ENCODE results near the gene ARID1B. TPM values are rescaled to one million over a fixed set of nuclear protein-coding genes. Genes with fewer than 3 reads are reported as not detected.

ARID1B gene
- total and polyA plus RNA-seq, 9 of the 15 experiments (the other 6 are each of a cell fraction or from before 2014, with no cell fraction given) = 12.5 to 50.5 (median 25.8) TPM

DNA sequence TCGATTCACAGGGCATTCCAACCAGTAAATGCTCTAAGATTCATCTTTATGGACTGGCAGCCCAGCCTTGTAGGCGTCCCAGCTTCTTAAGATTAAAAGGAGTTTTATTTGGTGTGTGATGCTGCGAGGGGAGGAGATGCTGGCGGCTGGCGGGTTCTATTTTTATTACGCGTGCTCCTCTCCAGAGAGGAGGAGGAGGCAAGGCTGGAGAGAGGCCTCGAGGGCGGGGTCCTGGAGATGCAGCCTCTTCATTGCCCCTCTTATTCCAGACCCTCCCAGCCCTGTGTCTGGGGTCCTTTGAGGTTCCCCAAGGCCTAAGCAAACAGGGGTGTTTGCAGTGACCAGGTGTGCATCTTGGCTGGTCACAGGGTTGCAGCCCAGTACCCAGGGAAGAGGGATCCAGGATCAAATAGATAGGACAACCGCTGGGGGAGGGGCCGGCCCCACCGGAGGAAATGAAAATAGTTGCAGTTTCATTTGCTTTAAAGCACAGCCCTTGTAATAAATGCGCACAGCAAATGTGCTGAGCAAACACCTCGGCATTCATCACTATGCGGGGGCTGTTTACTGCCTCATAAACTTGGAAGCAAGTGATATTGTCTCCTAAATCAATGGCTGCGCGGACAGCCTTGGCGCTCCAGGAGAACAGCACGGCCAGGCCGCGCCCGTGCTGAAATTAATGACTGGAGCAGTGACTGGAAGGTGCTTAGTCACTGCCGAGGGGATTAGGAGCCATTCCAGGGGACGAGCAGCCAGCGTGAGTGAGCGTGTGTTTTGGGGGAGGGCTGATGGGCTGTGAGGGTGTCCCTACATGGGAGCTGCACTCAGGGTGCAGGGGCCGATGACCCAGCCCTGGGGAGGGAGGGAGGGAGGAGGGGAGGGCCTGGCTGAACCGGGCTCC lies 463.1 kb downstream of the ARID1B start (continued):
- TF ChIP-seq, protein P1, sequence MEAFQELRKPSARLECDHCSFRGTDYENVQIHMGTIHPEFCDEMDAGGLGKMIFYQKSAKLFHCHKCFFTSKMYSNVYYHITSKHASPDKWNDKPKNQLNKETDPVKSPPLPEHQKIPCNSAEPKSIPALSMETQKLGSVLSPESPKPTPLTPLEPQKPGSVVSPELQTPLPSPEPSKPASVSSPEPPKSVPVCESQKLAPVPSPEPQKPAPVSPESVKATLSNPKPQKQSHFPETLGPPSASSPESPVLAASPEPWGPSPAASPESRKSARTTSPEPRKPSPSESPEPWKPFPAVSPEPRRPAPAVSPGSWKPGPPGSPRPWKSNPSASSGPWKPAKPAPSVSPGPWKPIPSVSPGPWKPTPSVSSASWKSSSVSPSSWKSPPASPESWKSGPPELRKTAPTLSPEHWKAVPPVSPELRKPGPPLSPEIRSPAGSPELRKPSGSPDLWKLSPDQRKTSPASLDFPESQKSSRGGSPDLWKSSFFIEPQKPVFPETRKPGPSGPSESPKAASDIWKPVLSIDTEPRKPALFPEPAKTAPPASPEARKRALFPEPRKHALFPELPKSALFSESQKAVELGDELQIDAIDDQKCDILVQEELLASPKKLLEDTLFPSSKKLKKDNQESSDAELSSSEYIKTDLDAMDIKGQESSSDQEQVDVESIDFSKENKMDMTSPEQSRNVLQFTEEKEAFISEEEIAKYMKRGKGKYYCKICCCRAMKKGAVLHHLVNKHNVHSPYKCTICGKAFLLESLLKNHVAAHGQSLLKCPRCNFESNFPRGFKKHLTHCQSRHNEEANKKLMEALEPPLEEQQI (IDR thresholded peaks at IDR 0.05) = no peak
- TF ChIP-seq ZBTB17 (CRISPR knock-in tag; IDR thresholded peaks at IDR 0.05) (0 out of 2 replicates have a peak, but pooled peaks have one; percentile 23), ZNF431 (CRISPR knock-in tag; IDR thresholded peaks at IDR 0.05) (no peak), MED1 (CRISPR knock-in tag; IDR thresholded peaks at IDR 0.05; ENCODE audit: borderline replicate concordance) (no peak), FOSL1 (tag; conservative IDR thresholded peaks at IDR 0.05) (peak; percentile 48), ETV5 (CRISPR knock-in tag; IDR thresholded peaks at IDR 0.05; ENCODE audit: low read depth) (no peak), MNT (conservative IDR thresholded peaks at IDR 0.05) (peak in 1 of 2 experiments; percentile 37; a peak in 1 of 4 replicates), ERF (CRISPR knock-in tag; IDR thresholded peaks at IDR 0.05) (0 out of 2 replicates have a peak, but pooled peaks have one; percentile 48), ID3 (CRISPR knock-in tag; IDR thresholded peaks at IDR 0.05) (no peak), ID3 (tag; IDR thresholded peaks at IDR 0.05) (0 out of 2 replicates have a peak, but pooled peaks have one; percentile 38), XRCC3 (IDR thresholded peaks at IDR 0.05) (no peak), ZNF174 (CRISPR knock-in tag; IDR thresholded peaks at IDR 0.05) (no peak), RAD51 (IDR thresholded peaks at IDR 0.05; ENCODE audit: borderline replicate concordance, low read depth) (no peak)
- TF ChIP-seq, protein P2, sequence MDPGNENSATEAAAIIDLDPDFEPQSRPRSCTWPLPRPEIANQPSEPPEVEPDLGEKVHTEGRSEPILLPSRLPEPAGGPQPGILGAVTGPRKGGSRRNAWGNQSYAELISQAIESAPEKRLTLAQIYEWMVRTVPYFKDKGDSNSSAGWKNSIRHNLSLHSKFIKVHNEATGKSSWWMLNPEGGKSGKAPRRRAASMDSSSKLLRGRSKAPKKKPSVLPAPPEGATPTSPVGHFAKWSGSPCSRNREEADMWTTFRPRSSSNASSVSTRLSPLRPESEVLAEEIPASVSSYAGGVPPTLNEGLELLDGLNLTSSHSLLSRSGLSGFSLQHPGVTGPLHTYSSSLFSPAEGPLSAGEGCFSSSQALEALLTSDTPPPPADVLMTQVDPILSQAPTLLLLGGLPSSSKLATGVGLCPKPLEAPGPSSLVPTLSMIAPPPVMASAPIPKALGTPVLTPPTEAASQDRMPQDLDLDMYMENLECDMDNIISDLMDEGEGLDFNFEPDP (CRISPR knock-in tag; IDR thresholded peaks at IDR 0.05) = no peak
- TF ChIP-seq, protein P3, sequence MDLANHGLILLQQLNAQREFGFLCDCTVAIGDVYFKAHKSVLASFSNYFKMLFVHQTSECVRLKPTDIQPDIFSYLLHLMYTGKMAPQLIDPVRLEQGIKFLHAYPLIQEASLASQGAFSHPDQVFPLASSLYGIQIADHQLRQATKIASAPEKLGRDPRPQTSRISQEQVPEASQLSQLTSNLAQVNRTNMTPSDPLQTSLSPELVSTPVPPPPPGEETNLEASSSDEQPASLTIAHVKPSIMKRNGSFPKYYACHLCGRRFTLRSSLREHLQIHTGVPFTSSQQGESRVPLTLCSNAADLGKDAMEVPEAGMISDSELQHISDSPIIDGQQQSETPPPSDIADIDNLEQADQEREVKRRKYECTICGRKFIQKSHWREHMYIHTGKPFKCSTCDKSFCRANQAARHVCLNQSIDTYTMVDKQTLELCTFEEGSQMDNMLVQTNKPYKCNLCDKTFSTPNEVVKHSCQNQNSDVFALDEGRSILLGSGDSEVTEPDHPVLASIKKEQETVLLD (IDR thresholded peaks at IDR 0.05) = no peak
